Brain pericyte (primary cell): ENCODE results near the gene ZCWPW1.

Source experiments
- DNase-seq: peaks from one replicate; pipeline ENCODE4 v3.0.0-alpha.2; 2012; ENCODE audit warnings: low read depth, low spot score

Gene ZCWPW1

DNA sequence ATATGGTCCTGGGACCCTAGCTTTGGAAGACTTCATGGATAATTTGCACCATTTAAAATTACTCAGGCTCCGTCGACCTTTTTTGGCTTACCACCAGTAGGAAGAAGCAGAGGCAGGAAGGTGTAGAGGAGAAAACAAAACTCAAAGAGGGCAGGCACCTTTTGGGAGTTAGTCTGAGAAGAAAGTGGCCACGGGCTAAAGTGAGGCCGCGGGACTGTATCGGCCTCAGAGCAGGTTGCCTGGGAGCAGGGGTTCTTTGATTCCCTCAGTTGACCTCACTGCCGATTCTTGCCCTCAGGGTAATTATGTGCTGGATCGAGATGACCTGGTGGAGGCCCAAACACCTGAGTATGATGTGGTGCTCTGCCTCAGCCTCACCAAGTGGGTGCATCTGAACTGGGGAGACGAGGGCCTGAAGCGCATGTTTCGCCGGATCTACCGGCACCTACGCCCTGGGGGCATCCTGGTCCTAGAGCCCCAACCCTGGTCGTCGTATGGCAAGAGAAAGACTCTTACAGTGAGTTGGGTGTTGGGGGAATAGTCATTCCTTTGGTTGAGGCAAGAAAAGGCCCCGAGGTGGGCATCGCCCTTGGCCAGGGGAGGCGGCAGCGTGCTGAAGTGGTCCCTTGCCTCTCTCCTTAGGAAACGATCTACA is 4.2 kb upstream of the ZCWPW1 start:
- no peak for DNase-seq

DNA sequence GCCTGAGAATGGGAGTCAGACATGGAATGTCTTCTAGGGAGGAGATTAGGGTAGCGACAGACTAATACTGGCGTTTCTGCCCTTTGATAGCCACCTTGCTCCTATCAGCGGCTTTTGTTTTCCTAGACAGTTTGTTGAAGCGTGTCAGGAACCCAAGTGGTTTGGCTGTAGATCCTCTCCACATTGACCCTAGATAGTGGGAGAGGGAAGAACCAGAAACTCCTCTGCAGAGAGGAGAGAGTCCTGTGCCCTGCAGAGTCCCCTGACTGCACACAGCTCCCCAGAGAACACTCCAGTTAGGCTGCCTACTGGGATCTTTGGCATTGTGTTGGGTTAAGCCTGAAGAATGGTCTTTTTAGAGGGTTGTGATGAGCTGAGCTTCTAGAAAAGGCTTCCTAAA is 3.5 kb upstream of the ZCWPW1 start:
- DNase-seq = no peak

DNA sequence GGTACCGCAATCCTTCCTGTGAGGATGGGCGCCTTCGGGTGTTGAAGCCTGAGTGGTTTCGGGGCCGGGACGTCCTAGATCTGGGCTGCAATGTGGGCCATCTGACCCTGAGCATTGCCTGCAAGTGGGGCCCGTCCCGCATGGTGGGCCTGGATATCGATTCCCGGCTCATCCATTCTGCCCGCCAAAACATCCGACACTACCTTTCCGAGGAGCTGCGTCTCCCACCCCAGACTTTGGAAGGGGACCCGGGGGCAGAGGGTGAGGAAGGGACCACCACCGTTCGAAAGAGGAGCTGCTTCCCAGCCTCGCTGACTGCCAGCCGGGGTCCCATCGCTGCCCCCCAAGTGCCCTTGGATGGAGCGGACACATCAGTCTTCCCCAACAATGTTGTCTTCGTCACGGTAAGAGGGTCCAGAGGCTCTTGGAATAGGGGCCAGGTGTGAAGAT is 2.8 kb upstream of the ZCWPW1 start:
- no peak for DNase-seq

DNA sequence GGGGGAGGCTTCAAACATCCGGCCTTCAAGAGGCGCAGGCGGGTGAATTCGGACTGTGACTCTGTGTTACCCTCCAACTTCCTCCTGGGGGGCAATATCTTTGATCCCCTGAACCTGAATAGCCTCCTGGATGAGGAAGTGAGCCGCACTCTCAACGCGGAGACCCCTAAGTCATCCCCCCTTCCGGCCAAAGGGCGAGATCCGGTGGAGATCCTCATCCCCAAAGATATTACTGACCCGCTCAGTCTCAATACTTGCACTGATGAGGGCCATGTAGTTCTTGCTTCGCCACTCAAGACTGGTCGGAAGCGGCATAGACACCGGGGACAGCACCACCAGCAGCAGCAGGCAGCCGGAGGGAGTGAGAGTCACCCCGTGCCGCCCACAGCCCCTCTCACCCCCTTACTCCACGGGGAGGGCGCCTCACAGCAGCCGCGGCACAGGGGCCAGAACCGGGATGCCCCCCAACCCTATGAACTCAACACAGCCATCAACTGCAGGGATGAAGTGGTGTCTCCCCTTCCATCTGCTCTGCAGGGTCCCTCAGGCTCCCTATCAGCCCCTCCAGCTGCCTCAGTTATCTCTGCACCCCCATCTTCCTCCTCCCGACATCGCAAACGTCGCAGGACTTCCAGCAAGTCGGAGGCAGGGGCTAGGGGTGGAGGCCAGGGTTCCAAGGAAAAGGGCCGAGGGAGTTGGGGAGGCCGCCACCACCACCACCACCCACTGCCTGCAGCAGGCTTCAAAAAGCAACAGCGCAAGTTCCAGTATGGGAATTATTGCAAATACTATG is 2.2 kb upstream of the ZCWPW1 start:
- no peak for DNase-seq

DNA sequence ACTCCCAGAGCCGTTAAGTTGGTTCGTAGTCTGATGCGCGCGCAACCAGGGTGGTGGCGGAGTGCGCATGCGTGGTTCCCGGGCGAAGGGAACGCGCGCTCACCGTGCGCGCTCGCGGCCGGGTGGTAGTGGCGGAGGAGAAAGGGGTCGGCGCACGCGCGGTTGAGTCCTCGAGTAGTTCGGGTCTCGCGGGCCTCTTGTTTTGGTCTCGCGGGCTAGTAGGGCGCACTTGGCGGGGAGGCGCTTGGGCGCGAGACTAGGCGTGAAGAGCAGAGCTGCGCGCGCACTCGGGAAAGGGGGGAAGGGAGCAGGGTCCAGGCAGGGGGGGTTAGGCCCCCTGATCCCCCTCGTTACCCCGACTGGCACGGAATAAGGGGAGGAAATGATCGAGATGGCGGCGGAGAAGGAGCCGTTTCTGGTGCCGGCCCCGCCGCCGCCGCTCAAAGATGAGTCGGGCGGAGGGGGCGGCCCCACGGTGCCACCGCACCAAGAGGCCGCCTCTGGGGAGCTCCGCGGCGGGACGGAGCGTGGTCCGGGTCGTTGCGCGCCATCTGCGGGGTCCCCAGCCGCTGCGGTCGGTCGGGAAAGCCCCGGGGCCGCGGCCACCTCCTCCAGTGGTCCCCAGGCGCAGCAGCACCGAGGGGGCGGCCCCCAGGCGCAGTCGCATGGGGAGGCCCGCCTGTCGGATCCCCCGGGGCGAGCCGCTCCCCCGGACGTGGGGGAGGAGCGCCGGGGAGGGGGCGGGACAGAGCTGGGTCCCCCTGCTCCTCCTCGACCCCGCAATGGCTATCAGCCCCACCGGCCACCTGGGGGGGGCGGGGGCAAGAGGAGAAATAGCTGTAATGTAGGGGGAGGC is 1.4 kb upstream of the ZCWPW1 start, which contains the start of gene MEPCE:
MEPCE (plus strand) TSS at position 195 of the 856 bp plus-strand sequence; CDS start at position 383, 188 bp downstream.
- DNase-seq = peak; percentile 96

DNA sequence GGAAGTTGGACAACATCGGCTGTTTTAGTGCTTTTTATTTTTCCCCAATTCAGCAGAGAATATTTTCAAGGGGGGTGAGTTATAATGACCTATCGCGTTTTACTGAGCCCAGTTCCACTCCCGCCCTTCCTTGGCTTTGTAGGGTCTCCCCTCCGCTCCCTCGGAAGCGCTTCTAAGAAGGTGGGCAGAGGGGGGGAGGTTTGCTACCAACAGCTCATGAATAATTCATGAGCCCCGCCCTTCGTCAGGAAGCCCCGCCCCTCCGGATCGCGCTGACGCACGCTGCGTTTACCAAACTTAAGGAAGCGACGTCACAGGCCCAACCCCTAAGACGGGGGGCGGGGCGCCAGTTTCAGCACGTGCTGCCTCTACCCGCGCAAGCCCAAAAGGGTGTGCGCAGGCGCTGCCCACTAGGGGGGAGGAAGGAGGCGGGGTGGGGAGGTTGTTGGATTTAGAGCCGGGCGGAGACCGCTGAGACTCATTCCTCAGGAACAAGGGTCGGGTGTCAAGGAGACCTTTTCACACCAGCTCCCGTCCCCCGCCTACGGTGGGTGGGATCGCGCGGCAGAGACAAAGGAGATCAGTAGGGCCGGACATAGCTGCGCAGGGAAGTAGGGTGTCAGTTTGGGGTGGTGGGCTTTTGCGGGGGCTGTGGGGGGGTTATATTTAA is 599 bp upstream of the ZCWPW1 start:
- peak; percentile 99 for DNase-seq

DNA sequence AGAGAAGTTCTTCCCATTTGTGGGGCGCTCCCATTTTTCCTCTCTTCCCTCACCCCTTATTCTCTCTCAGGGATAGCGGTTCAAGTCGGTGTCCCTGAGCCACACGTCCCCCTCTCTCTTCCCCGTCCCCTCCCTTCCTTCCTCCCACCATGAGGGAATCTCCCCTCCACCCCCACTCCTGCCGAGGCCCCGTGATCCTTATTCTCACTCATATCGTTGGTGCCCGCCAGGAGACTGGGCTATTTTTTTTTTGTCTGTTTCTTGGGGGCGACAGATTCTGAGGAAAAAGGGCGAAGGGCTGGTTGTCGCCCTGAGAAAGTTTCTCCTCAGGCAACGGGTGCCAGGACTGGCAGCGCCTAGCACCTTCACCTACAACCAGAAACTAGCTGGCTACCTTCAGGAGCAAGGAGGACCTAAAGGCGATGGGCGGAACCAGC is 723 bp downstream of the ZCWPW1 start:
- no peak for DNase-seq

DNA sequence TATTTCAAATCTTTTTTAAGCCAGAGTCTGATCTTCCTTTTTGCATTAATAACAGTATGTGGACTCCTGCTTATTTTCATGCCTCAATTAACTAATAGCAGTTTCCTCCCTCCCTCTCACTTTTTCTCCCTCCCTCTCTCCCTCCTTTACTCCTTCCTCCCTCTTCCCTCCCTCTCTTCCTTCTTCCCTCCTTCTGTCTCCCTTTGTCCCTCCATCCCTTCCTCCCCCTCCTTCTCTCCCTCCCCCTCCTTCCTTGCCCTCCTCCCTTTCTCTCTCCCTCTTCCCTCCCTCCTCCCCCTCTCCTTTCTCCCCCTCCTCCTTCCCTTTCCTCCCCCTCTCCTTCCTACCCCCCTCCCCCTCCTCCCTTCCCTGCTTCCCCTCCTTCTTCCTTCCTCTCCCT is 2.0 kb downstream of the ZCWPW1 start:
- DNase-seq = no peak

DNA sequence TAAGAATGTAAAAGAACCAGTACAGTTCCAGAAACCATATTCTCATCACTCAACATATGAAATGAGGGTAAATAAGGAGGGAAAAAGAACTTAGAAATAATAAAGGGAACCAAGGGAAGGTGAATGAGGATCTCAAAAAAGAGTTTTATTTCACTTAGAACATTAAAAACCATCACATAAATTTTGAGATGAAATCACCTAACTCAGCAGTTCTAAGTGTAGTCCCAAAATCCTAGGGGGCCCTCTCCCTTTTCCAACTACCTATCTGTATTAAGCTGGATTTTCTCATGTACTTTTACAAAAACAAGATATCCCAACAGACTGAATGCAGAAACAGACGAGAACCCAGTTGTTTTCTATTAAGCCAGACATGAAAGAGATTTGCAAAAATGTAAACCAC is 3.2 kb downstream of the ZCWPW1 start:
- no peak for DNase-seq

DNA sequence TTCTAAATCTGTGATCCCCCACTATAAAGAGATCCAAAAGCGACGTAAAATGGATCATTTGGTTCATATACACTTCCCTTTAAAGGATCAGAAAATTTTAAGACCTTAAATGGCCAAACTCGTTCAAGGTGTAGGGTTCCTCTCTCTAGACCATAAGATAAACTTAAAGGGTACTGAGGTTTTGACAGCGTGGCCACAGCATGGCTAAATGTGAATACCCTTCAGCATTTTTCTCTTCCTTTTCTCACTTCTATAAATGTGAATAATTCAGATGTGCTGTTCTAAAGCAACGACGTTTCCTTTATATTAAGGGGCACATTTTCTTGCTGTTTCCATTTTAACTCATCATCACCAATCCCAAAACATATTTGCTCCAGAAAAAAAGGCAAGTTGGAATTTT is 5.2 kb downstream of the ZCWPW1 start:
- DNase-seq = no peak

DNA sequence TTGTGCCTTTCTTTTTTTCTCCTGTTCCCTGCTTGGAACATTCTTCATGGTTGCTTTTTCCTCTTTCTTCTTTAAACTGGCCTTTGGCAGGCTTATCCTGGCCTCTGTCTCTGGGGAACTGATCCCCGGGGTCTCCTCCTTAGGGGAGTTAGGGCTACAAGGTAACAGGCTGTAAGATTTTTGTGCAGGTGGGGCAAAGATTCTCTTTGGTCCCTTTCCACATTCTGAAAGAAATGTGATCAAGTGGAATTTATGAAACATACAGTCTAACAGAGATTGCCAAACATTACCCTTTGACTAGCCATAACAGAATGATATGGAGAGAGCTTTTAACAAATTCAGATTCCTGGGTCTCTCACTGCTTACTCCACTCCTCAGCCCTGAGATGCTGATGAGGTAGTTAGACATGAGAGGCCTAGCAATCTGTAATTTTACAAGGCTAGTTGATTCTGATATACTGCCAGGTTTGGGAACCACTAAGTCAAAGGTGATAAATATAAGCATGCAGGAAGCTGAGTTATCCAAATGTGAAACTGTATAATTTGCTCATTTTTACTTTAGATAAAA is 8.8 kb downstream of the ZCWPW1 start:
- DNase-seq = no peak

DNA sequence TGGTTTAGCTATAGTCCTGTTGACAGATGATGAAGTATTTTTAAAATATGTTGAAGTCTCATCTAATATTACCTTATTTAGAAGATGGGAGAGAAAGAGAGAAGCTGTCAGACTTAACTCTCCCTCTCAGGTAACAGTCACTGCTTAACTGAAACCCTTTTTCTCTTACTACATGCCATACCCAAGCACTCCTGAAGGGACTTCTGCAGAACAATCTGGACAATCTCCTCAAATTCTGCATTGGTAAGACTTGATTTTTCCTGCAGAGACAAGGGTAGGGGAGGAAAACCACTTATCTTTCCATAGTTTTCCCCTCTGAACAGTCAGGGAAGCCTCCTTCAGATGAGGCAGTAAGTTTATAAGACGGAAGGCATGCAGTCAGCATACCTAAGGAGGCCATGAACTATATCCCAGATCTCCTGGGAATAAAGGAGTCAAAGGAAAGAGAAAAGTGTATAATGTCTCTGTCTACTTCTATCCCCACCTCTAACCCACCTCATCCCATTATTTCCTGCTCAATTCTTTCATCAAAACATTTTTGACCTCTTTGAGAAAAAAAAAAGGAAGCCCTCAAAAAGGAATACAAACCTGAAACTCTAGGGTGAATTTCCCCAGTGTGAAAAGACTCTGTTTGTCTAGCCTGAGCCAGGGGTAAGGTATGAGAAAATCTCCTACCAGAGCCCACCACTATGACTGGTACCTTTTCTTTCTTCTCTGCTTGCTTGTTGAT is 9.4 kb downstream of the ZCWPW1 start:
- no peak for DNase-seq

DNA sequence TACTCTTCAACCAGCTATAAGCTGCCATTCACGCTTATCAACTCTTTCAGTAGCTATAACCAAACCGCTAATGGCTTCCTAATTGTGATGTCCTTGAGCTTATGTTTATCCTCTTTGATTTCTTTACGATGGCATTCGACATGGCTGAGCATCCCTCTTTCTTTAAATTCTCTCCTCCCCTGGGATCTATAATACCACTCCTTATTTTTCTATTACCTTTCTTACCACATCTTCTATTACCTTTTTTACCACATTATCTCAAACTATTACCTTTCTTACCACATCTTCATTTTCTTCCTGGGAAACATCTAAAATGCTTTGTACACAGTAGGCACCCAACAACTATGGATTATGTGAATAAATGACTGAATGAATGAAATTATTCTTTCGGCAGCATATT is 13.1 kb downstream of the ZCWPW1 start:
- no peak for DNase-seq

DNA sequence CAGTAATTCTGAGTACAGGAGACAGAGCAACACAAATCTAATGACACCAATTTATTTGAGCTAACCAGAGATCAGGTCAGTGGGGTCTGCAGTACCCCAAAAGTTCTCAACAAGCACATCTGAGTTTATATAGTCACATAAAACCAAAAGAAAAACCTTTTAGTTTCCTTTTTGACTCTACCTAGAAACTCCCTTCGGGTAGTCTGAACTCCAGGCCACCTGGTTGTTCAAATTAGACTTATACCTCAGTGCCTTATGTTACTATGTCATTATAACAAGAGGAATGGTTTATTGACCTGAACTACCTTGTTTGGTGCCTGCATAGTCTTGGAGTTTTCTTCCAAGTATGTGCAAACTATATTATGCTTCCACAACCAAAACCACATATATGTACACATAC is 14.6 kb downstream of the ZCWPW1 start:
- DNase-seq = no peak

DNA sequence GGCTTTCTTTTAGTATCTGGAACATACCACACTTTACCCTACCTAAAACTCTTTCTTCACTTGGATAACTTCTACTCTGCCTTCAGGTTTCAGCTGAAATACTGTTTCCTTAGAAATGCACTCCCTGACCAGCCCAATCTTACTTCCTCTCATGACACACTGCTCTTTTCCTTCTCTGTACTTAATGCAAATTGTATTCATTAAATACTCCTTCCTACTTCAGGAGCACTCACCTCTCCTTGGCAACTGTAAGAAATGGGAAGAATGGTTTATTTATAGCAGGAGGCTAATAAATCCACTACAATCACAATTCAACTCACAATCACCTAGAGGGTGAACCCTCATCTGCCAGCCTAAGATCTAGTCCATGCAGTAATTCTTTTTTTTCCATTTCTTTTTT is 15.2 kb downstream of the ZCWPW1 start:
- no peak for DNase-seq

DNA sequence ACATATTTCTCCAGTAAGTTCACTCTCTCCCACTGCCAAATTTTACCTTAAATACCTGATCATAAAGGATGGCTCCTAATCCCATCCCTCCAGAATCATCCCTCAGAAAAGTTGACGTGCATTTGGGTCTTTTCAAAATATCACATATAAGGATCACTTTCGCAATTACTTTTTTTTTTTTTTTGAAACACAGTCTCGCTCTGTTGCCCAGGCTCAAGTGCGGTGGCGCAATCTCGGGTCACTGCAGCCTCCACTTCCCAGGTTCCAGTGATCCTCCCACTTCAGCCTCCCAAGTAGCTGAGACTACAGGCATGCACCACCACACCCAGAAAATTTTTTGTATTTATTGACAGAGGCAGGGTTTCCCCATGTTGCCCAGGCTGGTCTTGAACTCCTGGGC is 17.4 kb downstream of the ZCWPW1 start:
- DNase-seq = no peak

DNA sequence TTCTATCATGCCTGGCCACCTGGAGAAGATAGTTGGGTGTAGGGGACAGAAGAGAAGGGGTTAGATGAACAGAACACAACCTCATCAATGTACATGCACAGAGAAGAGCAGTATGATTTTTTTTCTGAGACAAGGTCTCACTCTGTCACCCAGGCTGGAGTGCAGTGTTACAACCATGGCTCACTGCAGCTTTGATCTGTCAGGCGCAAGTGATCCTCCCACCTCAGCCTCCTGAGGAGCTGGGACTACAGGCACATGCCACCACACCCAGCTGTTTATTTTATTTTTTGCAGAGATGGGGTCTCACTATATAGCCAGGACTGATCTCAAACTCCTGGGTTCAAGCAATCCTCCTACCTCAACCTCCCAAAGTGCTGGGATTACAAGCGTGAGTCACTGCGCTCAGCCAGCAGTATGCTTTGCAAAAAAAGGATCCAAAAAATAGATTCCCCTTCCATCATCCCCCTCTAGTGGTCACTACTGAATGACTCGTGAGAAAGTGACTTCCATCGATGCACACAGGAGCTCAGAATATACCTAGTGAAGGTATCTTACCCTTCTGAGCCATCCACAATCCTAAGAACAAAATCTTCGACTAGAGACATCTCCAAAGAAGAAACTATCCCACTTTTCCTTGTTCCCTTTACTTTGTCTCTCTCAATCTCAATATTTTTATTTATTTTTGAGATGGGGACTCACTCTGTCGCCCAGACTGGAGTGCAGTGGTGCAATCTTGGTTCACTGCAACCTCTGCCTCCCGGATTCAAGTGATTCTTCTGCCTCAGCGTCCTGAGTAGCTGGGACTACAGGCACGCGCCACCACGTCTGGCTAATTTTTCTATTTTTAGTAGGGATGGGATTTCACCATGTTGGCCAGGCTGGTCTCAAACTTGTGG is 21.0 kb downstream of the ZCWPW1 start:
- DNase-seq = no peak

DNA sequence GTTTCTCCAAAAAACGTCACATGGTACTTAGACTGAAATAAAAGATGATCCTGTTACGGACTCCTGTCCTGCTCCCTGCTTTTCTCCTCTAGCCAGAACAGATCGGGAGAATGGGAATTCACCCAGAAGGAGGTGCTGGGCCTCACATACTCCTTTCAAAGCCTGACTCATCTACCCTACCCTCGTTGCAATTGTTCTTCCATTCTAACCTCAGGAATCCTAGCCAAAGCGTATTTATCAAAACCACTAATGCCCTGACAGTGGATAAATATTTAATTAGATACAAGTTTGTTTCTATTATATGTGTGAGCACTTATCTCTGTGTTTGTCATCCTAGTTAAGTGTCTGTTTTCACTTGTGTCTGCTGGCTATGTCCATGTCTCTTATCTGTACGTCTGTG is 21.7 kb downstream of the ZCWPW1 start:
- no peak for DNase-seq

DNA sequence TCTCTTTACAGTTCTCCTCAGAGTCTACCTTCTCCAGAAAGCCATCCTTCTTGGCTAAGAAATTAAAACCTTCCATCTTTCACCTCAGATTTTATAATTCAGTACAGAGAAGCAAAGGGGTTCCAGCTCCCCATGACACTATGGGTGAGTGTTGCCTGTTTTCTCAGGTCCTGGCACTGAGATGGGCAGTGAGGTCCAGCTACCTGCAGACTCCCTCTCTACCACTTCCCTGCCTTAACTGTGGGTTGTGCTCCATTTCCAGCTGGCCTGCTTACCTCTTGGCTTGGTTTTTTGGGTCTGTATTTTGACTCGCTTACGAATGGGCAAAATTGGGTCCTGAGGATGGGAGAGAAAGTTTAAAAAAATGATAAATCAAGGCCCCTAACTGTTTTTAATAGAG is 26.3 kb downstream of the ZCWPW1 start:
- DNase-seq = no peak

DNA sequence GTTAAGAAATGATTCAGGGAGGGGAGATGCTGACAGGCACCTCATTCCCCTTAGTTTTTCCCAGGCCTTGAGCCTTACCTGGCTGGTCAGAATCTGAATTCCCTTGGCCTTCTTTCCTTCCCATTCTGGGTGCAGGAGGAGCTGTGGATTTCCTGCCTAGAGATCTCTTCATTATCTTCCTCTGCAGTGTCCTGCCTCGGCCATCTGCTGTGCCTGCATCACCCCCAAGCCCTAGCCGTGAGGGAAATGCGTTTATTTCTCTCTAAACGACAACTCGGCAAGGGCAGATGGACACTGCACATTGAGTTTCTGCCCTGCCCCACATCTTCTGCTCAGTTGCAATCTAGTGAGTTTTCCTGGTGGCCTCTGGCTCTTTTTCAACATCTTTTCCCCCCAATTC is 26.7 kb downstream of the ZCWPW1 start:
- DNase-seq = no peak
